ENCODE data around the gene LARGE1. TPM values are rescaled to one million over a fixed set of nuclear protein-coding genes. Genes with fewer than 3 reads are reported as not detected.

Gene LARGE1
- total RNA-seq, 1 experiment from 2014 or later: 1.5 TPM

- Histone ChIP-seq H3K9me3 (ENCODE audit: control insufficient read depth in 1 of 2, insufficient read depth in 1 of 2, low read depth in 1 of 2, low read length in 2 of 2) (peaks cover 14 to 54% of the 10 kb centered on the region in 2 experiments; a peak in 2 of 4 replicates), H3K27ac (ENCODE audit: low read depth, low read length) (no peak overlapping the region), H3K4me1 (ENCODE audit: control insufficient read depth in 1 of 2, insufficient read depth in 2 of 2, low read length in 2 of 2) (no peaks in the 10 kb centered on the region), H3K4me3 (replicated peaks in 1 of 2; ENCODE audit: low read depth in 1 of 2, low read length in 2 of 2) (no peak overlapping the region), H3K36me3 (ENCODE audit: control insufficient read depth in 1 of 2, insufficient read depth in 2 of 2, low read length in 2 of 2) (no peaks in the 10 kb centered on the region), H3K79me2 (ENCODE audit: insufficient read depth, low read length) (no peaks in the 10 kb centered on the region), H2AFZ (ENCODE audit: low read depth, low read length, poor library complexity, severe bottlenecking) (no peak overlapping the region), H4K20me1 (ENCODE audit: insufficient read depth) (no peaks in the 10 kb centered on the region), H3K9ac (ENCODE audit: low read length) (no peak overlapping the region), H3K27me3 (ENCODE audit: insufficient read depth, low read length) (no peaks in the 10 kb centered on the region), H3K9me2 (ENCODE audit: insufficient read depth) (no peaks in the 10 kb centered on the region), H3K4me2 (ENCODE audit: low read length) (no peak overlapping the region)
- intact Hi-C loops (cut with micrococcal nuclease): no loop called here
- POLR2A ChIA-PET: no interaction called here
- RAD21 ChIA-PET (ENCODE audit: low non-redundant PET in 1 of 2, low total read pairs in 2 of 2, uncharacterized antibody in 2 of 2, unreplicated experiment in 2 of 2): no interaction called here
- TF ChIP-seq RAD21 (IDR thresholded peaks at IDR 0.05; ENCODE audit: low read depth) (no peak), CEBPB (IDR thresholded peaks at IDR 0.05; ENCODE audit: low read depth) (no peak), ZNF274 (IDR thresholded peaks at IDR 0.05; ENCODE audit: low read depth, low read length) (no peak), EZH2 (IDR thresholded peaks at IDR 0.05) (no peak)
- BruUV-seq (replicated peaks): no TSS peak
- CTCF ChIA-PET: no interaction called here
- ATAC-seq (no peak), DNase-seq (ENCODE audit: low read depth, low spot score) (no peak)
Observed at GRCh38 chr22:33715237-33715985, 204.9 kb downstream of the LARGE1 start.

- POLR2A ChIA-PET: no interaction called here
- DNase-seq (ENCODE audit: low read depth, low spot score): no peak
- no TSS peak for BruUV-seq (replicated peaks)
- Histone ChIP-seq H2AFZ (ENCODE audit: low read depth, low read length, poor library complexity, severe bottlenecking) (no peak overlapping the region), H3K27me3 (ENCODE audit: insufficient read depth, low read length) (no peaks in the 10 kb centered on the region), H3K27ac (ENCODE audit: low read depth, low read length) (no peak overlapping the region), H3K9me3 (ENCODE audit: control insufficient read depth in 1 of 2, insufficient read depth in 1 of 2, low read depth in 1 of 2, low read length in 2 of 2) (peaks cover 5 to 50% of the 10 kb centered on the region in 2 experiments; a peak in 2 of 4 replicates), H3K4me3 (replicated peaks in 1 of 2; ENCODE audit: low read depth in 1 of 2, low read length in 2 of 2) (no peak overlapping the region), H3K4me2 (ENCODE audit: low read length) (no peak overlapping the region), H3K4me1 (ENCODE audit: control insufficient read depth in 1 of 2, insufficient read depth in 2 of 2, low read length in 2 of 2) (no peaks in the 10 kb centered on the region), H3K9me2 (ENCODE audit: insufficient read depth) (no peaks in the 10 kb centered on the region), H3K36me3 (ENCODE audit: control insufficient read depth in 1 of 2, insufficient read depth in 2 of 2, low read length in 2 of 2) (no peaks in the 10 kb centered on the region), H4K20me1 (ENCODE audit: insufficient read depth) (no peaks in the 10 kb centered on the region), H3K9ac (ENCODE audit: low read length) (no peak overlapping the region), H3K79me2 (ENCODE audit: insufficient read depth, low read length) (no peaks in the 10 kb centered on the region)
- TF ChIP-seq YY1 (IDR thresholded peaks at IDR 0.05; ENCODE audit: extremely low read depth, insufficient replicate concordance, low read depth, low read length) (no peak), ZBTB33 (IDR thresholded peaks at IDR 0.05; ENCODE audit: extremely low read depth, insufficient replicate concordance, low read length) (no peak), CBX3 (IDR thresholded peaks at IDR 0.05; ENCODE audit: low read depth) (no peak), ELF1 (IDR thresholded peaks at IDR 0.05; ENCODE audit: borderline replicate concordance, low read depth) (no peak), ATF3 (IDR thresholded peaks at IDR 0.05) (no peak), EZH2phosphoT487 (IDR thresholded peaks at IDR 0.05; ENCODE audit: borderline replicate concordance) (no peak), ZFX (IDR thresholded peaks at IDR 0.05) (no peak), SRF (IDR thresholded peaks at IDR 0.05; ENCODE audit: low read depth) (no peak), REST (IDR thresholded peaks at IDR 0.05; ENCODE audit: low read depth) (no peak)
- intact Hi-C loops (cut with micrococcal nuclease): no loop called here
- no peak for ATAC-seq
- RAD21 ChIA-PET (ENCODE audit: low non-redundant PET in 1 of 2, low total read pairs in 2 of 2, uncharacterized antibody in 2 of 2, unreplicated experiment in 2 of 2): no interaction called here
- CTCF ChIA-PET: no interaction called here
Observed at GRCh38 chr22:33710326-33710725, 209.9 kb downstream of the LARGE1 start.
